IMR-90 (cell line): ENCODE results near the gene RMND5A. TPM values are rescaled to one million over a fixed set of nuclear protein-coding genes. Genes with fewer than 3 reads are reported as not detected.

Experiments
- ATAC-seq: fragments of 200-7000 bp; cut with Tn5 transposase; 2 replicates; pipeline ENCODE4 v1.9.1; 2020; ENCODE audit warnings: low read depth, mild to moderate bottlenecking, moderate library complexity
- BruUV-seq: library from RNA; stranded (reverse); fragments of 400-500 nt; replicated peaks from 2 replicates; lab custom pipeline; 2021; lab: Mats Ljungman, UMichigan
- CTCF ChIA-PET: fragments of 300-600 bp; formaldehyde crosslinking; extraction: SDS; loops from one replicate; lab custom pipeline; 2021; ENCODE audit warnings: antibody characterized with exemption; lab: Yijun Ruan, JAX
- POLR2A ChIA-PET: fragments of 300-600 bp; sonication (Branson Sonifier 250); formaldehyde crosslinking; loops from one replicate; lab custom pipeline; 2022; ENCODE audit warnings: antibody characterized with exemption; ENCODE audit not compliant: unreplicated experiment; lab: Charles Lee
- DNase-seq: peaks from one replicate; pipeline ENCODE4 v3.0.0; 2013
- H2AFZ ChIP-seq: replicated peaks from 2 replicates; pipeline ENCODE3; 2013; ENCODE audit warnings: low read length, mild to moderate bottlenecking; ENCODE audit not compliant: poor library complexity
- H2AK5ac ChIP-seq: 2 replicates; pipeline ENCODE4 v1.6.1; 2013; ENCODE audit warnings: low read depth, low read length, inconsistent platforms
- H2AK9ac ChIP-seq: replicated peaks from 2 replicates; pipeline ENCODE3; 2013; ENCODE audit warnings: mild to moderate bottlenecking, low read depth, low read length, moderate library complexity; ENCODE audit not compliant: poor library complexity
- H2BK120ac ChIP-seq: 2 replicates; pipeline ENCODE4 v1.6.1; 2013; ENCODE audit warnings: low read depth, low read length, inconsistent platforms
- H2BK15ac ChIP-seq: 3 replicates; pipeline ENCODE4 v1.6.1; 2013; ENCODE audit warnings: low read depth, low read length, inconsistent platforms
- H2BK20ac ChIP-seq: 2 replicates; pipeline ENCODE4 v1.6.1; 2013; ENCODE audit warnings: low read depth, mild to moderate bottlenecking, inconsistent platforms, low read length, moderate library complexity
- H2BK5ac ChIP-seq: 2 replicates; pipeline ENCODE4 v1.6.1; 2013; ENCODE audit warnings: mild to moderate bottlenecking, low read depth, low read length, inconsistent platforms; ENCODE audit not compliant: poor library complexity, severe bottlenecking
- H3K14ac ChIP-seq: replicated peaks from 2 replicates; pipeline ENCODE4 v1.6.1; 2013; ENCODE audit warnings: low read depth, low read length, inconsistent platforms
- H3K18ac ChIP-seq: 2 replicates; pipeline ENCODE4 v1.6.1; 2013; ENCODE audit warnings: low read depth, low read length, control low read depth
- H3K23ac ChIP-seq: 2 replicates; pipeline ENCODE4 v1.6.1; 2013; ENCODE audit warnings: low read depth, low read length, inconsistent platforms
- H3K27ac ChIP-seq: 2 replicates; pipeline ENCODE4 v1.5.1; 2013; ENCODE audit warnings: mild to moderate bottlenecking, control low read depth, low read length; ENCODE audit not compliant: insufficient read depth
- H3K27me3 ChIP-seq: 2 replicates; pipeline ENCODE4 v1.6.1; 2013; ENCODE audit warnings: low read length; ENCODE audit not compliant: control insufficient read depth, insufficient read depth
- H3K36me3 ChIP-seq: 2 replicates; pipeline ENCODE4 v1.6.1; 2013; ENCODE audit warnings: low read length, mixed read lengths; ENCODE audit not compliant: control insufficient read depth, insufficient read depth
- H3K4ac ChIP-seq: 2 replicates; pipeline ENCODE4 v1.6.1; 2013; ENCODE audit warnings: low read depth, low read length, inconsistent platforms
- H3K4me1 ChIP-seq: 2 replicates; pipeline ENCODE4 v1.6.1; 2013; ENCODE audit warnings: low read length, mixed read lengths; ENCODE audit not compliant: control insufficient read depth, insufficient read depth
- H3K4me2 ChIP-seq: 2 replicates; pipeline ENCODE4 v1.6.1; 2013; ENCODE audit warnings: low read depth, mild to moderate bottlenecking, control low read depth, low read length, moderate library complexity
- H3K4me3 ChIP-seq: 2 replicates; pipeline ENCODE4 v1.5.1; 2013; ENCODE audit warnings: low read depth, mild to moderate bottlenecking, control low read depth, low read length, moderate library complexity; ENCODE audit not compliant: insufficient read depth
- H3K56ac ChIP-seq: 2 replicates; pipeline ENCODE4 v1.6.1; 2013; ENCODE audit warnings: low read length, inconsistent platforms; ENCODE audit not compliant: insufficient read depth; ENCODE audit errors: extremely low read depth
- H3K79me1 ChIP-seq, 2 experiments: 2 replicates each; pipeline ENCODE4 v1.6.1; 2013; ENCODE audit warnings: low read length in 2 of 2, inconsistent platforms in 1 of 2, low read depth in 1 of 2
- H3K9ac ChIP-seq: 2 replicates; pipeline ENCODE4 v1.6.1; 2013; ENCODE audit warnings: low read depth, low read length, control low read depth
- H3K9me1 ChIP-seq: 2 replicates; pipeline ENCODE4 v1.6.1; 2013; ENCODE audit warnings: low read length, inconsistent platforms; ENCODE audit not compliant: insufficient read depth
- H3K9me3 ChIP-seq: 2 replicates; pipeline ENCODE4 v1.6.1; 2013; ENCODE audit warnings: low read length; ENCODE audit not compliant: control insufficient read depth, insufficient read depth
- H4K20me1 ChIP-seq: 2 replicates; pipeline ENCODE4 v1.6.1; 2013; ENCODE audit warnings: low read length, inconsistent platforms; ENCODE audit not compliant: insufficient read depth
- H4K5ac ChIP-seq: 2 replicates; pipeline ENCODE4 v1.6.1; 2013; ENCODE audit warnings: mild to moderate bottlenecking, low read depth, low read length, control low read depth
- H4K8ac ChIP-seq, 2 experiments: 2 replicates each; pipeline ENCODE4 v1.6.1; 2013; ENCODE audit warnings: low read depth in 2 of 2, low read length in 2 of 2, control low read depth in 1 of 2, inconsistent platforms in 1 of 2
- H4K91ac ChIP-seq: 2 replicates; pipeline ENCODE4 v1.6.1; 2013; ENCODE audit warnings: low read depth, low read length, inconsistent platforms; ENCODE audit not compliant: insufficient read depth
- BHLHE40 ChIP-seq: fragments of 150-350 bp; IDR thresholded peaks from 2 replicates; pipeline ENCODE4 v1.6.1; 2016; ENCODE audit warnings: mild to moderate bottlenecking, low read depth, low read length
- ELK1 ChIP-seq: fragments of 150-350 bp; IDR thresholded peaks from 2 replicates; pipeline ENCODE4 v1.6.1; 2016; ENCODE audit warnings: low read depth, mild to moderate bottlenecking, low read length, moderate library complexity, borderline replicate concordance
- MAFK ChIP-seq: IDR thresholded peaks from 2 replicates; pipeline ENCODE4 v1.6.1; 2012; ENCODE audit warnings: low read depth, low read length, improper control_type of control experiment
- RAD21 ChIP-seq: IDR thresholded peaks from 2 replicates; pipeline ENCODE4 v1.6.1; 2012; ENCODE audit warnings: low read length, improper control_type of control experiment
- RCOR1 ChIP-seq: IDR thresholded peaks from 2 replicates; pipeline ENCODE4 v1.6.1; 2012; ENCODE audit warnings: mild to moderate bottlenecking, low read length, improper control_type of control experiment; ENCODE audit not compliant: insufficient replicate concordance
- RFX5 ChIP-seq: IDR thresholded peaks from 2 replicates; pipeline ENCODE4 v1.8.0; 2012; ENCODE audit warnings: low read depth, mild to moderate bottlenecking, low read length, moderate library complexity
- USF2 ChIP-seq: fragments of 150-350 bp; IDR thresholded peaks from 2 replicates; pipeline ENCODE4 v1.6.1; 2017; ENCODE audit warnings: mild to moderate bottlenecking, antibody characterized with exemption, low read length, low read depth
- WGBS, 2 experiments: methylation state at CpG; one replicate each; pipeline versions ENCODE4 v1.1.5 to v1.1.7; 2013; ENCODE audit warnings: missing lambda C conversion rate in 2 of 2; ENCODE audit not compliant: insufficient read length in 1 of 2; ENCODE audit errors: extremely low coverage in 2 of 2; 5-methylcytosine and 5-hydroxymethylcytosine counted together
- dilution Hi-C: fragments of 300-500 bp; cut with HindIII; formaldehyde crosslinking; loops from one replicate; pipeline ENCODE4 v1.14.3; 2018; ENCODE audit warnings: low sequenced_read_pairs; ENCODE audit not compliant: unreplicated experiment
- in situ Hi-C: fragments of 300-500 bp; cut with MboI; formaldehyde crosslinking; loops from 3 replicates; pipeline ENCODE4 v1.14.3; 2019; ENCODE audit warnings: low sequenced_read_pairs, inconsistent platforms, mixed read lengths
- intact Hi-C: fragments of 100-400 bp; cut with micrococcal nuclease; formaldehyde crosslinking; loops from 2 replicates; pipeline ENCODE4 v1.10.0; 2022
- polyA plus RNA-seq, 3 experiments: library from polyadenylated mRNA; depleted of rRNA; stranded (reverse); fragments of >200 nt; gene quantifications; 2 replicates each; pipeline ENCODE4 v1.2.3, GENCODE V29; 2012; ENCODE audit warnings: low replicate concordance in 1 of 3
- total RNA-seq: library from RNA; depleted of rRNA; stranded (reverse); fragments of >200 nt; gene quantifications from 2 replicates; pipeline ENCODE4 v1.2.3, GENCODE V29; 2012

Gene RMND5A
- total and polyA plus RNA-seq, 2 of the 4 experiments (the other 2 are of a cell fraction), result 5.1 to 16.0 TPM

GRCh38 chr2:86800856-86801567 is 80.9 kb downstream of the RMND5A start:
- Histone ChIP-seq H2AFZ (no peak overlapping the region), H3K79me1 (no peaks in the 10 kb centered on the region), H3K36me3 (no peaks in the 10 kb centered on the region), H4K20me1 (no peaks in the 10 kb centered on the region), H3K56ac (no peak overlapping the region), H3K9ac (no peak overlapping the region), H3K4me1 (no peaks in the 10 kb centered on the region), H2AK9ac (no peak overlapping the region), H2BK120ac (no peak overlapping the region), H2AK5ac (no peak overlapping the region), H3K9me3 (peaks cover 7% of the 10 kb centered on the region; the same call in 1 of the 2 replicates), H4K91ac (no peak overlapping the region), H2BK5ac (no peak overlapping the region), H3K4ac (no peak overlapping the region), H3K18ac (no peak overlapping the region), H3K9me1 (no peaks in the 10 kb centered on the region), H3K14ac (no peak overlapping the region), H3K27me3 (peaks cover 17% of the 10 kb centered on the region), H3K27ac (no peak overlapping the region), H2BK15ac (no peak overlapping the region), H3K23ac (no peak overlapping the region), H3K4me2 (no peak overlapping the region), H2BK20ac (no peak overlapping the region), H3K4me3 (no peak overlapping the region), H4K5ac (no peak overlapping the region), H4K8ac (no peak overlapping the region)
- no TSS peak for BruUV-seq
- ChIA-PET CTCF (no interaction called here), POLR2A (no interaction called here)
- in situ Hi-C loops (no loop called here), dilution Hi-C loops (no loop called here), intact Hi-C loops (no loop called here)
- no peak for TF ChIP-seq MAFK
- no peak for TF ChIP-seq ELK1
- TF ChIP-seq RCOR1, result no peak
- no peak for TF ChIP-seq RAD21
- no peak for TF ChIP-seq USF2
- TF ChIP-seq BHLHE40, result no peak
- TF ChIP-seq RFX5, result no peak
- no peak for DNase-seq
- ATAC-seq, result no peak
- WGBS, 2 experiments, result 60% methylated on average over 1 of the region's 2 CpGs; no CpG with 5 or more reads in 1 of the 2 experiments
